Mesothelial cell of epicardium (in vitro differentiated cells): ENCODE data around the gene GPN1. TPM values are rescaled to one million over a fixed set of nuclear protein-coding genes. Genes with fewer than 3 reads are reported as not detected.

ENCODE experiments used
- DNase-seq, 2 experiments: peaks; one replicate each; pipeline ENCODE4 v3.0.0; 2021; ENCODE audit warnings: low spot score in 2 of 2; ENCODE audit not compliant: unreplicated experiment in 2 of 2
- H3K27ac Mint-ChIP-seq: 2 replicates; pipeline ENCODE4 v1.8.0; 2021; ENCODE audit warnings: mixed read lengths
- H3K27me3 Mint-ChIP-seq: 2 replicates; pipeline ENCODE4 v1.8.0; 2021; ENCODE audit warnings: low read depth, mixed read lengths
- H3K36me3 Mint-ChIP-seq: 2 replicates; pipeline ENCODE4 v1.8.0; 2021; ENCODE audit warnings: mixed read lengths
- H3K4me1 Mint-ChIP-seq: 2 replicates; pipeline ENCODE4 v1.8.0; 2021; ENCODE audit warnings: mixed read lengths
- H3K4me3 Mint-ChIP-seq: 2 replicates; pipeline ENCODE4 v1.8.0; 2021; ENCODE audit warnings: mild to moderate bottlenecking, moderate library complexity, mixed read lengths
- H3K9me3 Mint-ChIP-seq: 2 replicates; pipeline ENCODE4 v1.8.0; 2021; ENCODE audit warnings: mixed read lengths
- CTCF ChIP-seq: fragments of 200-600 bp; sonication (generic); IDR thresholded peaks from one replicate; pipeline ENCODE4 v1.5.0; 2021; ENCODE audit warnings: antibody characterized with exemption; ENCODE audit not compliant: unreplicated experiment
- total RNA-seq: library from RNA; stranded (reverse); gene quantifications from 3 replicates; pipeline ENCODE4 v1.2.1, GENCODE V29; 2021

GPN1 gene
- total RNA-seq, 1 donor from 2014 or later: 32.4 TPM

GRCh38 chr2:27647737-27648136 lies 18.9 kb downstream of the GPN1 start:
- no peaks in the 10 kb centered on the region for H3K9me3 Mint-ChIP-seq
- no peak overlapping the region for H3K4me3 Mint-ChIP-seq
- H3K27me3 Mint-ChIP-seq: no peaks in the 10 kb centered on the region
- H3K36me3 Mint-ChIP-seq: peaks cover 39% of the 10 kb centered on the region
- no peaks in the 10 kb centered on the region for H3K4me1 Mint-ChIP-seq
- no peak for TF ChIP-seq CTCF
- H3K27ac Mint-ChIP-seq: no peak overlapping the region
- no peak for DNase-seq

- Mint-ChIP-seq H3K9me3 (no peaks in the 10 kb centered on the region), H3K4me1 (no peaks in the 10 kb centered on the region), H3K27me3 (no peaks in the 10 kb centered on the region), H3K36me3 (peaks cover 51% of the 10 kb centered on the region), H3K27ac (no peak overlapping the region), H3K4me3 (no peak overlapping the region)
- no peak for TF ChIP-seq CTCF
- DNase-seq: no peak
Measured at GRCh38 chr2:27651056-27651455, 22.2 kb downstream of the GPN1 start.

- TF ChIP-seq CTCF: no peak
- H3K9me3 Mint-ChIP-seq: no peaks in the 10 kb centered on the region
- peaks cover 51% of the 10 kb centered on the region for H3K36me3 Mint-ChIP-seq
- no peaks in the 10 kb centered on the region for H3K27me3 Mint-ChIP-seq
- no peak overlapping the region for H3K27ac Mint-ChIP-seq
- DNase-seq: no peak
- H3K4me3 Mint-ChIP-seq: no peak overlapping the region
- no peaks in the 10 kb centered on the region for H3K4me1 Mint-ChIP-seq
Measured at GRCh38 chr2:27652341-27652740, 23.5 kb downstream of the GPN1 start.

- H3K9me3 Mint-ChIP-seq: no peaks in the 10 kb centered on the region
- no peaks in the 10 kb centered on the region for H3K4me1 Mint-ChIP-seq
- H3K36me3 Mint-ChIP-seq: peaks cover 47% of the 10 kb centered on the region
- no peak overlapping the region for H3K4me3 Mint-ChIP-seq
- H3K27ac Mint-ChIP-seq: no peak overlapping the region
- no peak for DNase-seq
- TF ChIP-seq CTCF: no peak
- H3K27me3 Mint-ChIP-seq: no peaks in the 10 kb centered on the region
Measured at GRCh38 chr2:27652790-27653189, 23.9 kb downstream of the GPN1 start.

GRCh38 chr2:27653397-27653796 lies 24.5 kb downstream of the GPN1 start:
- no peak for TF ChIP-seq CTCF
- no peak overlapping the region for H3K27ac Mint-ChIP-seq
- H3K4me1 Mint-ChIP-seq: no peaks in the 10 kb centered on the region
- no peaks in the 10 kb centered on the region for H3K27me3 Mint-ChIP-seq
- no peaks in the 10 kb centered on the region for H3K9me3 Mint-ChIP-seq
- DNase-seq: no peak
- peaks cover 43% of the 10 kb centered on the region for H3K36me3 Mint-ChIP-seq
- no peak overlapping the region for H3K4me3 Mint-ChIP-seq
